Measurements from ENCODE around the gene STAG1. TPM values are rescaled to one million over a fixed set of nuclear protein-coding genes. Genes with fewer than 3 reads are reported as not detected.

Gene STAG1
- polyA plus RNA-seq, 2 of the 4 experiments (the other 2 are of a cell fraction), result 12.8 to 19.2 TPM

GRCh38 chr3:136518102-136518501 lies 234.1 kb downstream of the STAG1 start:
- POLR2A ChIA-PET, result no interaction called here
- CTCF ChIA-PET, result interaction anchor here (0.9 to 1.8 kb wide), 2 partner anchors 10 to 234 kb away, joined by 3 to 4 read pairs; partner anchors contain the start of gene STAG1
- TF ChIP-seq FOXS1 (CRISPR knock-in tag; IDR thresholded peaks at IDR 0.05), result no peak
- TF ChIP-seq NFE2L2 (conservative IDR thresholded peaks at IDR 0.05; ENCODE audit: low read length), result no peak
- TF ChIP-seq KDM1A (IDR thresholded peaks at IDR 0.05; ENCODE audit: low read depth), result no peak
- TF ChIP-seq ELK1 (IDR thresholded peaks at IDR 0.05; ENCODE audit: low read depth, low read length), result no peak
- TF ChIP-seq CHD2 (IDR thresholded peaks at IDR 0.05; ENCODE audit: low read length, partially characterized antibody), result no peak
- no peak for TF ChIP-seq FOSL2 (IDR thresholded peaks at IDR 0.05)
- no peak for TF ChIP-seq FOSL2 (CRISPR knock-in tag; IDR thresholded peaks at IDR 0.05)
- TF ChIP-seq POLR2A (IDR thresholded peaks at IDR 0.05; ENCODE audit: low read length), result no peak
- no peak for TF ChIP-seq PHF8 (IDR thresholded peaks at IDR 0.05; ENCODE audit: borderline replicate concordance, low read depth)
- TF ChIP-seq USF2 (IDR thresholded peaks at IDR 0.05), result no peak
- no peak for TF ChIP-seq RFX5 (IDR thresholded peaks at IDR 0.05)
- no peak for TF ChIP-seq MYC (IDR thresholded peaks at IDR 0.05; ENCODE audit: borderline replicate concordance, low read length)
- TF ChIP-seq CBX8 (IDR thresholded peaks at IDR 0.05), result no peak
- H3K27ac ChIP-seq, result no peak overlapping the region
- 92% methylated on average over 2 of the region's 2 CpGs for WGBS (ENCODE audit: missing lambda C conversion rate)
- H3K4me3 ChIP-seq, result no peak overlapping the region
- no peak for ATAC-seq
- no peaks in the 10 kb centered on the region for H3K9me3 ChIP-seq
- H3K4me1 ChIP-seq, result no peaks in the 10 kb centered on the region
- no peak overlapping the region for H3K4me2 ChIP-seq
- no peak for DNase-seq (ENCODE audit: low read depth in 1 of 2, low spot score in 1 of 2)
- no peak for FAIRE-seq

GRCh38 chr3:136516656-136517055 lies 235.5 kb downstream of the STAG1 start:
- H3K4me2 ChIP-seq, result no peak overlapping the region
- no peak overlapping the region for H3K4me3 ChIP-seq
- POLR2A ChIA-PET, result no interaction called here
- no peaks in the 10 kb centered on the region for H3K4me1 ChIP-seq
- TF ChIP-seq CBX2 (IDR thresholded peaks at IDR 0.05; ENCODE audit: borderline replicate concordance, low read depth) (no peak), BHLHE40 (IDR thresholded peaks at IDR 0.05; ENCODE audit: low read depth, low read length) (no peak), HOXB13 (CRISPR knock-in tag; IDR thresholded peaks at IDR 0.05; ENCODE audit: low read depth) (no peak), RNF2 (IDR thresholded peaks at IDR 0.05; ENCODE audit: borderline replicate concordance, low read depth) (no peak), REST (IDR thresholded peaks at IDR 0.05) (no peak), HEYL (CRISPR knock-in tag; IDR thresholded peaks at IDR 0.05) (no peak), CTCF (IDR thresholded peaks at IDR 0.05) (no peak)
- H3K9me3 ChIP-seq, result no peaks in the 10 kb centered on the region
- WGBS (ENCODE audit: missing lambda C conversion rate), result 92% methylated on average over 3 of the region's 3 CpGs
- FAIRE-seq, result no peak
- ATAC-seq, result no peak
- H3K27ac ChIP-seq, result no peak overlapping the region
- no peak for DNase-seq (ENCODE audit: low read depth in 1 of 2, low spot score in 1 of 2)
- CTCF ChIA-PET, result no interaction called here
